Spleen (tissue), 11 donors: ENCODE results near the gene VEPH1. TPM values are rescaled to one million over a fixed set of nuclear protein-coding genes. Genes with fewer than 3 reads are reported as not detected.

ENCODE experiments used
- DNase-seq: peaks from one replicate; pipeline ENCODE4 v3.0.0-alpha.2; 2020
- H3K27ac ChIP-seq, 8 donors: fragments of 200-600 bp; sonication (generic) in 7 of 8; 1 replicate in 4 of 8; 2 replicates in 4 of 8; pipeline versions ENCODE4 v1.5.0 to v1.8.0; 2016 to 2021; ENCODE audit warnings: inconsistent platforms in 4 of 8, mild to moderate bottlenecking in 4 of 8, moderate library complexity in 1 of 8
- H3K27me3 ChIP-seq, 7 donors: fragments of 200-600 bp; sonication (generic) in 6 of 7; replicated peaks in 1 of 7; 1 replicate in 4 of 7; 2 replicates in 3 of 7; pipeline versions ENCODE4 v1.5.0 to v1.8.0; 2016 to 2021; ENCODE audit warnings: inconsistent platforms in 3 of 7, mild to moderate bottlenecking in 1 of 7
- H3K36me3 ChIP-seq, 6 donors: fragments of 200-600 bp; sonication (generic) in 5 of 6; 1 replicate in 4 of 6; 2 replicates in 2 of 6; pipeline versions ENCODE4 v1.5.0 to v1.8.0; 2016 to 2021; ENCODE audit warnings: inconsistent platforms in 2 of 6
- H3K4me1 ChIP-seq, 6 donors: fragments of 200-600 bp; sonication (generic) in 5 of 6; 1 replicate in 3 of 6; 2 replicates in 3 of 6; pipeline versions ENCODE4 v1.5.0 to v1.8.0; 2016 to 2021; ENCODE audit warnings: inconsistent platforms in 3 of 6
- H3K4me3 ChIP-seq, 8 donors: fragments of 200-600 bp; sonication (generic) in 7 of 8; 1 replicate in 4 of 8; 2 replicates in 4 of 8; pipeline versions ENCODE4 v1.5.0 to v1.8.0; 2016 to 2021; ENCODE audit warnings: inconsistent platforms in 4 of 8, mild to moderate bottlenecking in 4 of 8, moderate library complexity in 2 of 8
- H3K9me3 ChIP-seq, 8 donors: fragments of 200-600 bp; sonication (generic) in 7 of 8; 1 replicate in 4 of 8; 2 replicates in 4 of 8; pipeline versions ENCODE4 v1.5.0 to v1.8.0; 2016 to 2021; ENCODE audit warnings: inconsistent platforms in 4 of 8
- POLR2A ChIP-seq, 3 donors: fragments of 450-650 bp; IDR thresholded peaks; one replicate each; pipeline ENCODE4 v1.5.1; 2017; ENCODE audit warnings: antibody characterized with exemption in 3 of 3, mild to moderate bottlenecking in 1 of 3
- POLR2AphosphoS5 ChIP-seq, 3 donors: sonication (generic); formaldehyde crosslinking; IDR thresholded peaks; one replicate each; pipeline ENCODE4 v1.5.1; 2017; ENCODE audit warnings: antibody characterized with exemption in 3 of 3
- WGBS, 5 donors: extraction: QIAGEN DNeasy Blood & Tissue Kit in 3 of 5; methylation state at CpG; one replicate each; pipeline versions ENCODE4 v1.1.5 to v1.1.7; 2013 to 2018; 5-methylcytosine and 5-hydroxymethylcytosine counted together
- intact Hi-C: fragments of 100-400 bp; cut with DNase I; formaldehyde crosslinking; loops from one replicate; pipeline ENCODE4 v1.15.0; 2023; ENCODE audit warnings: low total_unique reads
- polyA plus RNA-seq, 3 donors: library from polyadenylated mRNA; stranded (reverse); fragments of 200-250 nt; gene quantifications; one replicate each; pipeline ENCODE4 v1.2.1, GENCODE V29; 2013
- total RNA-seq, 7 donors: library from RNA; depleted of rRNA in 3 of 7; stranded (reverse); fragments of >200 nt in 3 of 7; fragmentation: NEBNext Ultra II Directional in 4 of 7; extraction: Animal tissue kit (Norgen Biotek cat#: 25700) in 4 of 7; gene quantifications; one replicate each; pipeline versions ENCODE4 v1.1.0 to v1.2.1, GENCODE V29; 2016 to 2021
- TF ChIP-seq, protein P1 (sequence below), 11 experiments: fragments of 200-600 bp in 7 of 11; fragments of 450-650 bp in 4 of 11; sonication (generic) in 4 of 11; IDR thresholded peaks in 8 of 11; conservative IDR thresholded peaks in 3 of 11; 1 replicate in 7 of 11; 2 replicates in 4 of 11; pipeline versions ENCODE4 v1.4.0 to v1.8.0; 2016 to 2021; ENCODE audit warnings: antibody characterized with exemption in 11 of 11, inconsistent platforms in 4 of 11, mild to moderate bottlenecking in 1 of 11
- donor health status: healthy with polysubstance abuse.
- donor health status: DM: no; HTN: no; CAD: no; lungs with moderate emphysema.
- donor health status: DM: no; HTN: no; CAD: no.
- donor health status: Bipolar disorder and iron deficiency.
- donor health status: healthy.
- donor health status: DM: no; HTN: no; CAD: no.
- donor health status: DM: yes; HTN: yes; CAD: no.

Gene VEPH1
- total and polyA plus RNA-seq, 10 donors: 0.26 to 19.6 (median 5.8) TPM

- H3K27me3 ChIP-seq: no peaks in the 10 kb centered on the region
- WGBS, 5 donors: 84 to 94% (median 90%) methylated on average over 1 of the region's 1 CpG
- H3K27ac ChIP-seq: no peak overlapping the region
- H3K4me1 ChIP-seq: peaks cover 0 to 25% (median 5%) of the 10 kb centered on the region in 6 donors
- TF ChIP-seq POLR2AphosphoS5 (IDR thresholded peaks at IDR 0.05) (no peak), POLR2A (IDR thresholded peaks at IDR 0.05) (no peak)
- H3K4me3 ChIP-seq: no peak overlapping the region
- no peak for DNase-seq
- H3K9me3 ChIP-seq: no peaks in the 10 kb centered on the region
- intact Hi-C loops: no loop called here
- no peaks in the 10 kb centered on the region for H3K36me3 ChIP-seq
Observed at GRCh38 chr3:157242836-157243235, 260.4 kb downstream of the VEPH1 start.

- 85 to 98% (median 94%) methylated on average over 4 of the region's 4 CpGs for WGBS, 5 donors
- no peak overlapping the region for H3K27ac ChIP-seq
- TF ChIP-seq POLR2AphosphoS5 (IDR thresholded peaks at IDR 0.05) (no peak), POLR2A (IDR thresholded peaks at IDR 0.05) (no peak)
- TF ChIP-seq, protein P1, sequence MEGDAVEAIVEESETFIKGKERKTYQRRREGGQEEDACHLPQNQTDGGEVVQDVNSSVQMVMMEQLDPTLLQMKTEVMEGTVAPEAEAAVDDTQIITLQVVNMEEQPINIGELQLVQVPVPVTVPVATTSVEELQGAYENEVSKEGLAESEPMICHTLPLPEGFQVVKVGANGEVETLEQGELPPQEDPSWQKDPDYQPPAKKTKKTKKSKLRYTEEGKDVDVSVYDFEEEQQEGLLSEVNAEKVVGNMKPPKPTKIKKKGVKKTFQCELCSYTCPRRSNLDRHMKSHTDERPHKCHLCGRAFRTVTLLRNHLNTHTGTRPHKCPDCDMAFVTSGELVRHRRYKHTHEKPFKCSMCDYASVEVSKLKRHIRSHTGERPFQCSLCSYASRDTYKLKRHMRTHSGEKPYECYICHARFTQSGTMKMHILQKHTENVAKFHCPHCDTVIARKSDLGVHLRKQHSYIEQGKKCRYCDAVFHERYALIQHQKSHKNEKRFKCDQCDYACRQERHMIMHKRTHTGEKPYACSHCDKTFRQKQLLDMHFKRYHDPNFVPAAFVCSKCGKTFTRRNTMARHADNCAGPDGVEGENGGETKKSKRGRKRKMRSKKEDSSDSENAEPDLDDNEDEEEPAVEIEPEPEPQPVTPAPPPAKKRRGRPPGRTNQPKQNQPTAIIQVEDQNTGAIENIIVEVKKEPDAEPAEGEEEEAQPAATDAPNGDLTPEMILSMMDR (IDR thresholded peaks at IDR 0.05 in 8 of 11, conservative IDR thresholded peaks at IDR 0.05 in 3 of 11): no peak
- H3K9me3 ChIP-seq: no peaks in the 10 kb centered on the region
- peaks cover 0 to 15% (median 5%) of the 10 kb centered on the region in 6 donors for H3K4me1 ChIP-seq
- no peak overlapping the region for H3K4me3 ChIP-seq
- no peaks in the 10 kb centered on the region for H3K27me3 ChIP-seq
- no peaks in the 10 kb centered on the region for H3K36me3 ChIP-seq
- DNase-seq: no peak
- intact Hi-C loops: no loop called here
Observed at GRCh38 chr3:157241599-157241998, 261.6 kb downstream of the VEPH1 start.

DNA sequence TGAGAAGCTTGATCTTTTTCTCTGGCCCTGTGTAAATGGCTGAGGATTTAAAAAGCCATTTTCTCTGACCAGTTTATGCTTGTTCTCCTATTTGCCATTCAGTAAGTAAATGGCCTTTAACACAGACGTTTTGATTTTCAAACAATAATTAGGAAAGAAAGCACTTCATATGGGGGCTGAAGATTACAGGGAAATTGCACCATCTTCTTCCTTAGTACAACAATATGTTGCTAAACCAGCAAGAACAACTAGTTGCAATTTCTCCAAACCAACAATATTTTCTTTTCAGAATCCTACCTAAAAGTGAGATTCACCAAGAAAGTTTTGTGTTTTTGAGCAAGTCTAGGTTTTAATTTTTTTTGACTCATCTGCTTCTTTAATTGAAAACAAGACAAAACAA is 262.8 kb downstream of the VEPH1 start:
- TF ChIP-seq, protein P1 (IDR thresholded peaks at IDR 0.05 in 8 of 11, conservative IDR thresholded peaks at IDR 0.05 in 3 of 11): no peak
- TF ChIP-seq POLR2AphosphoS5 (IDR thresholded peaks at IDR 0.05) (no peak), POLR2A (IDR thresholded peaks at IDR 0.05) (no peak)
- H3K27ac ChIP-seq: peak overlapping the region in 1 of 8 donors; percentile 40

DNA sequence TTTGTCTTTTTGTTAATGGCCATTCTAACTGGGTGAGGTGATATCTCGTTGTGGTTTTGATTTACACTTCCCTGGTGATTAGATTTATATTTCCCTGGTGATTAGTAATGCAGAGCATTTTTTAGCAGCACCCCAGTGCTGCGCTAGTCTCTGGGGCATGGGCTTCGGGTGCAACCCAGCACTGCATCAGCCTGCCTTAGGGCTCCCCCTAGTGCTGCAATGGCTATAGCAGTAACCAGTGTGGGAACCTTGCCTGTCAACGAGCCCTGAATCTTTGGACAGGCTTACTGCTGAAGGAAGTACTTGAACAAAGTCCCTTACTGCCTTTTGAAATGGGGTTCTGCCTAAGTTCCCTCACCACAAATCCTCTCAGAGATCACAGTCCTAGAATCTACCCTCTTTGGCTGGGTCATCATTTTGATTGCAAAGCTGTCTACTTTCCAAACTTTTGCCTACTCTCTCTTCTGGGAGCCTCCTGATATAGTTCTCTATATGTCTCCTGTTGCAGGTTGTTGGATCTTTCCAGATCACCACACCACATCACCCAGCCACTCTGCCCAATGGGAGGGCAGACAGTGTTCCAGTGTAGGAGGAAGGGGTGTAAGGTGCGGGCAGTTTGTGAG is 264.0 kb downstream of the VEPH1 start:
- Histone ChIP-seq H3K4me3 (no peak overlapping the region), H3K4me1 (peaks cover 0 to 15% (median 5%) of the 10 kb centered on the region in 6 donors), H3K9me3 (no peaks in the 10 kb centered on the region), H3K27me3 (no peaks in the 10 kb centered on the region), H3K36me3 (no peaks in the 10 kb centered on the region), H3K27ac (peak overlapping the region in 1 of 8 donors; percentile 32)
- DNase-seq: peak; percentile 84
- 38 to 43% (median 40%) methylated on average over 5 of the region's 5 CpGs for WGBS, 5 donors
- TF ChIP-seq, protein P1 (IDR thresholded peaks at IDR 0.05 in 8 of 11, conservative IDR thresholded peaks at IDR 0.05 in 3 of 11): peak in 10 of 11 experiments; percentile 35 to 79 (median 66)
- peak in 2 of 3 donors; percentile 26 to 31 for TF ChIP-seq POLR2AphosphoS5 (IDR thresholded peaks at IDR 0.05)
- TF ChIP-seq POLR2A (IDR thresholded peaks at IDR 0.05): no peak
- intact Hi-C loops: no loop called here

More for the DNA sequence above, 262.8 kb downstream of the VEPH1 start:
- WGBS, 5 donors: 18 to 63% (median 38%) methylated on average over 1 of the region's 1 CpG
- Histone ChIP-seq H3K4me3 (no peak overlapping the region), H3K9me3 (no peaks in the 10 kb centered on the region), H3K36me3 (no peaks in the 10 kb centered on the region), H3K4me1 (peaks cover 0 to 15% (median 5%) of the 10 kb centered on the region in 6 donors), H3K27me3 (no peaks in the 10 kb centered on the region)
- intact Hi-C loops: no loop called here
- DNase-seq: no peak
